Subcutaneous abdominal adipose tissue (tissue), 5 donors: ENCODE measurements around the gene ICAM1.

Experiments used
- H3K27ac ChIP-seq: one replicate; pipeline ENCODE4 v1.7.0; 2013; ENCODE audit warnings: low read depth, mild to moderate bottlenecking, inconsistent platforms, low read length, moderate library complexity
- H3K27me3 ChIP-seq, 5 donors: one replicate each; pipeline ENCODE4 v1.7.0; 2013; ENCODE audit warnings: low read length in 5 of 5, inconsistent platforms in 1 of 5; ENCODE audit not compliant: control insufficient read depth in 5 of 5, insufficient read depth in 4 of 5
- H3K36me3 ChIP-seq, 5 donors: one replicate each; pipeline ENCODE4 v1.7.0; 2013; ENCODE audit warnings: low read length in 5 of 5; ENCODE audit not compliant: control insufficient read depth in 5 of 5, insufficient read depth in 5 of 5
- H3K4me1 ChIP-seq, 5 donors: one replicate each; pipeline ENCODE4 v1.7.0; 2013; ENCODE audit warnings: low read length in 5 of 5, mild to moderate bottlenecking in 3 of 5, moderate library complexity in 1 of 5; ENCODE audit not compliant: control insufficient read depth in 5 of 5, insufficient read depth in 5 of 5
- H3K4me3 ChIP-seq, 5 donors: one replicate each; pipeline ENCODE4 v1.7.0; 2013; ENCODE audit warnings: low read length in 5 of 5, low read depth in 1 of 5
- H3K9ac ChIP-seq, 5 donors: one replicate each; pipeline ENCODE4 v1.7.0; 2013; ENCODE audit warnings: low read length in 5 of 5, mild to moderate bottlenecking in 4 of 5, moderate library complexity in 3 of 5
- H3K9me3 ChIP-seq, 5 donors: one replicate each; pipeline ENCODE4 v1.7.0; 2013; ENCODE audit warnings: low read length in 5 of 5; ENCODE audit not compliant: control insufficient read depth in 5 of 5
- donor health status: healthy.
- donor health status: healthy.
- donor health status: healthy.
- donor health status: healthy.
- donor health status: healthy.

ICAM1 gene

DNA sequence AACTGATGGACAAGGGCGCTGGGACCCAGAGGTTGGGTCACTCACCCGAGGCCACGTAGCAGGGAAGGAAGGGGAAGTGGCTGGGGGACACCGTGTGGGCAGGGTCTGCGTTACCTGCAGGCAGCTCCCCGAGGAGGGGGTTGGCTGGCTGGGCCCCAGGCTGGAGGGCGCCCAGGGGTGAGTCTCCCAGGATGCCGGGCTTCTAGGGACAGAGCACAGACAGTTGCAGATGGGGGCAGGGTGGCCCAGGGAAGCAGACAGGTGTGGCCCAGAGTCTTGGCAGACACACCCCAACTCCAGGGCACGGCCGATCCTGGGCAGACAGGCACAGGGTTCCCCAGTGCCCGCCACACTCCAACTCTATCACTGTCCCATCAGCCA, 50.5 kb downstream of the ICAM1 start:
- Histone ChIP-seq H3K9ac (no peak overlapping the region), H3K4me1 (no peaks in the 10 kb centered on the region), H3K27me3 (no peaks in the 10 kb centered on the region), H3K9me3 (no peaks in the 10 kb centered on the region), H3K27ac (no peak overlapping the region), H3K36me3 (peaks cover 0 to 89% (median 74%) of the 10 kb centered on the region in 5 donors), H3K4me3 (no peak overlapping the region)

DNA sequence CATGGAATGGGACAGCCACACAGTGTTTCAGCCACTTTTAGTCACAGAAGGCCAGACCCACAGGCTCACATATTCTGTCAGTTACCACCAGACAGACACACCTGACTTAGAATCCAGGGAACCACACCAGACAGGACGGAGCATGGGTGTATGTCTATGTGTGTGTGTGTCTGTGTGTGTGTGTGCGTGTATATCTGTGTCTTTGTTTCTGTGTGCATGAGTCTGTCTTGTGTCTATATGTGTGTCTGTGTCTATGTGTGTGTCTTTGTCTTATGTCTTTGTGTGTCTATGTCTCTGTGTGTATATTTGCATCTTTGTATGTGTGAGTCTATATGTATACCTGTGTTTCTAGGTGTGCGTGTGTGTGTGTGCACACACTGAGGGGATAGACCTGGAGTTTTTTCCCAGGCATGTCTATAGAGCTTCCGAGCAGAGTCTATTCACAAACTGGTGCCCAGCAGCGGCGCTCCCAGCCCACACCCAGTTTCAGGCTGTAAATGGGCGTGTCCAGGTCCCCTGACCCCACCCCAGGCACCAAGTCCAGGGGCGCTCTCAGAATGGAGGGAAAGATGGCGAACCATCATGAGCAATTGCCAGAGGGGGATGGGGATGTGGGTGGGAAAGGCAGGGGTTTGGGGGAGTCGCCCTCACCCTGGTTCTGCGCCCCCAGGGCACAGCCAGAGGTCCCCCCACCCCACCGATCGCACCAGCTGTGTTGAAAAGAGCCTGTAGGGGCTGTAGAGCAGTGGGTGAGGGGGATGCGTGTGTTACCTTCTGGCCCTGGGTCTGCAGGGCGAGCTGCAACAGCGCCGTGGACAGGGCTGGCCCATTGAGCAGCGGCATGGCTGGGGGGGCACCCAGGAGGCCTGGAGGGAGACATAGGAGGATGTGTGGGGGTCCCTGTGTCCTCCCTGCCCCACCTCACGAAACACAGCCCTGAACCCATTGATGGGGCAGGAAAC, 51.2 kb downstream of the ICAM1 start:
- no peak overlapping the region for H3K9ac ChIP-seq
- no peaks in the 10 kb centered on the region for H3K4me1 ChIP-seq
- H3K9me3 ChIP-seq, result no peaks in the 10 kb centered on the region
- H3K27me3 ChIP-seq, result no peaks in the 10 kb centered on the region
- peaks cover 0 to 89% (median 76%) of the 10 kb centered on the region in 5 donors for H3K36me3 ChIP-seq
- H3K4me3 ChIP-seq, result no peak overlapping the region
- H3K27ac ChIP-seq, result no peak overlapping the region

DNA sequence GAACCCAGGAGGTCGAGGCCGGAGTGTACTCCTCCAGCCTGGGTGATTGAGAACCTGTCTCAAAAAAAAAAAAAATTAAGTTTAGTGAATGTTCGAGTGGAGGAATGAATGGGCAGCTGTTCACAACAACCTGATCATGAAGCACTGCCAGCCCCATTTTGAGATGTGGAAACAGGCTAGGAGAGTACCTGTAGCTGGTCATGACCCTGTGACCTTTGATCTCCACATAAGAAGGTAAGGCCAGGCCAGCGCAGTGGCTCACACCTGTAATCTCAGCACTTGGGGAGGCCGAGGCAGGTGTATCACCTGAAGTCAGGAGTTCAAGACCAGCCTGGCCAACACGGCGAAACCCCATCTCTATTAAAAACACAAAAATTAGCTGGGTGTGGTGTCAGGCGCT, 54.8 kb downstream of the ICAM1 start:
- no peak overlapping the region for H3K9ac ChIP-seq
- no peaks in the 10 kb centered on the region for H3K27me3 ChIP-seq
- no peak overlapping the region for H3K4me3 ChIP-seq
- H3K36me3 ChIP-seq, result peaks cover 0 to 93% (median 83%) of the 10 kb centered on the region in 5 donors
- no peaks in the 10 kb centered on the region for H3K4me1 ChIP-seq
- no peaks in the 10 kb centered on the region for H3K9me3 ChIP-seq
- no peak overlapping the region for H3K27ac ChIP-seq

DNA sequence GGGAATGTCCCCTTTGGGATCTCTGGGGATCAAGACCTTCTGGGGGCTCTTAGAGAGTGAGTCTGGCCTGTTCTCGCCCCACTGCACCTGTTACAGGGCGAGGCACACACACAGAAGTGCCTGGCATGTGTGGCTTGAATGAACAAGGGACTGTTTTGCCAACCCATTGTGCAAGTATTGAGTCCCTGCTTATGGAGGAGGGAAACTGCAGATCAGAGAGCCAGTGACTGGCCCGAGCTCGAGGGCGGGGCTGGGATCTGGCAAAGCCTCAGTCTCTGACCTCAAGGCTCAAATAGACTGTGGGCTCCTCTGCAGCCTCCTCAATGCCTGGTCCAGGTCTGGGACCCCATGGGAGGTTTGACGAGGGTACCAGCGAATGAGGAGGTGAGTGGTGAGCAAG, 56.9 kb downstream of the ICAM1 start:
- Histone ChIP-seq H3K27ac (no peak overlapping the region), H3K9me3 (no peaks in the 10 kb centered on the region), H3K27me3 (no peaks in the 10 kb centered on the region), H3K4me3 (no peak overlapping the region), H3K9ac (no peak overlapping the region), H3K4me1 (peaks cover 3 to 12% (median 11%) of the 10 kb centered on the region in 5 donors), H3K36me3 (peaks cover 0 to 72% (median 62%) of the 10 kb centered on the region in 5 donors)

DNA sequence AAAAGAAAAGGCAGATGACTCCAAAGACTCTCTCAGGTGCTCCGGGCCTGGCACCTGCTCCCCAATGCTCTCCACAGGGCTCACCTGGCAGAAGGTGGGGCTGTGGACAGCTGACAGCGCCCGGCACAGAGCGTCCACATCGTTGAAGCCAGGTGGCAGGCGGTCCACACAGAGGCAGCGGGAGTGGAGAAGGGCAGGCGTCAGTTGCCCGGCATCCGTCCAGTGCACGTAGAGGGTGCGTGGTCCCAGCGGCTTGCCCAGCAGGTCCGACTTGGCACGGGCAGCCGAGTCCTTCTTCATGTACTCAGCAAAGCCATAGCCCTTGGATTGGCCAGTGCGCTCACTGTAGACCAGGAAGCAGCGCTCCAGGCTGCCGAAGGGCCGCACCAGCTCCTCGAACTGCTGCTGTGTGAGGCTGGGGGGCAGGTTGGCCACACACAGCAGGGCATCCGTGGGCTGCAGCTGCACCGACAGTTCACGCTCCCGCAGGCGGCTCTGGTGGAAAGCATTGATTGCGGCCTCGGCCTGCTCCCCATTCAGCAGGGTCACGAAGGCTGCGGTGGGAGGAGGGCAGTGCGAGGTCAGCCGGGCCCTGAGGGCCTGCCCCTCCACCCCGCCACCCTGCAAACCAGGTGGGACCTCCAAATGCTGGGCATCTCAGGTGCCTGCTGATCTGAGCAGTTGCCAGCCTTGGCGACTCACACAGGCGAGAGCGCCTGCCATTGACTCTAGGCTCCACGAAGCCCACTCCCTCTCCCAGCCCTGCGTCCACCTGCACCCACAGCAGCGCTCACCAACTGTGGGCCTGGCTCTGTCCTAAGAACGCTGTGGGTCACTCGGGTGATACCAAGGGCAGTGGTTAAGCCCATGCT, 57.9 kb downstream of the ICAM1 start:
- no peak overlapping the region for H3K27ac ChIP-seq
- no peaks in the 10 kb centered on the region for H3K27me3 ChIP-seq
- no peak overlapping the region for H3K4me3 ChIP-seq
- peaks cover 3 to 18% (median 16%) of the 10 kb centered on the region in 5 donors for H3K4me1 ChIP-seq
- H3K36me3 ChIP-seq, result peaks cover 0 to 63% (median 56%) of the 10 kb centered on the region in 5 donors
- H3K9me3 ChIP-seq, result no peaks in the 10 kb centered on the region
- H3K9ac ChIP-seq, result no peak overlapping the region

DNA sequence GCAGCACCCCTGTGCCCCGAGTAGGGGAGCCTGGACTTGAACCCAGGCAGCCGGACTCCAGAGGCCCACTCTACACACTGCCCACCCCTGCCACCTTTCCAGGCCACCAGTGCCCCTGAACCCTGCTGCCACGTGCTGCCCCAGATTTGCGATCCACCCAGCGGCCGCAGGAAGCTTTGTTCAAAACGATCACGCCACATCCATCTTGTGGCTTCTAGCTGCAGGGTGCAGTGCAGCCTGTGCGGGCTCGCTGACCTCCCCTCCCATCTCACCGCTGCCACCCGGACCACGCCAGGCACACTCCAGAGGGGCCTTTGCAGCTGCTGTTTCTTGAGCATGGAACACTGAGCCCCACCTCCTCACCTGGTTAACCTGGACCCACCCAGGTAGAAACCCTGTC, 58.6 kb downstream of the ICAM1 start:
- Histone ChIP-seq H3K4me3 (no peak overlapping the region), H3K4me1 (peaks cover 3 to 25% (median 24%) of the 10 kb centered on the region in 5 donors), H3K9ac (no peak overlapping the region), H3K27ac (no peak overlapping the region), H3K27me3 (no peaks in the 10 kb centered on the region), H3K36me3 (peaks cover 0 to 56% (median 50%) of the 10 kb centered on the region in 5 donors), H3K9me3 (no peaks in the 10 kb centered on the region)

DNA sequence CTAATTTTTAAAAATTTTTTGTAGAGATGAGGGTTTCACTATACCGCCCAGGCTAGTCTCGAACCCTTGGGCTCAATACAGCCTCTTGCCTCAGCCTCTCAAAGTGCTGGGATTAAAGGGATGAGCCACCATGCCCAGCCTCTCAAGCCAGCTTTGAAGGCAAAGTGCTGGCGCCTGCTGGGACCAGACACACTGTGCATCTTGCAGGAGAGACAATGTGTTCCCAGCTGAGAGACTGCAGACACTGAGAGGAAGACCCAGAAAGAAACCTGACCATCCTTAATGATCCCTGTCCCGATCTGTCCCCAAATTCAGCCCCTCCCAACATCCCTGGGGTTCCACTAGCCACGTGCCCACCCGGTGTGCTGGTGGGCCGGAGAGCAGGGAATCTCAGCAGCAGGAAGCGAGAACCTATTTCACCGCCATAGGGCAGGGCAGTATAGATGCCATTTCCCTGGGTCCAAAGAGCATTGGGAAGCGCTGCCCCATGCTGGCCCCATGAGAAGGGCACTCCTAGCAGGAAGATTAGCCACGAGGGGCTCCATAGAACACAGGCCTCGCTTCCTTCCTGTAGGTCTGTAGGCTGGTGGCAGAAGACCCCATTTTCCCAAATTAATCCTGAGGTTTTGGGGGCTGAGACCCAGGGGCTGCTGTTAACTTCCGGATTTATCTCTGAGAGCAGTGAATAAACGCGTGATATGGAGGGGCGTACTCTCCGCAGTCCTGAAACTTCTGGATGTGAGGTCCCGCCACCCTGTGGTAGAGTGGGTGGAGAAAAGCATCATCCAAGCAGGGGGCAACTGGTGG, 61.4 kb downstream of the ICAM1 start:
- Histone ChIP-seq H3K4me1 (peaks cover 5 to 39% (median 30%) of the 10 kb centered on the region in 5 donors), H3K27ac (peak overlapping the region; percentile 86), H3K9me3 (no peaks in the 10 kb centered on the region), H3K4me3 (peak overlapping the region; percentile 77 to 88 (median 85)), H3K36me3 (peaks cover 0 to 32% (median 29%) of the 10 kb centered on the region in 5 donors), H3K9ac (peak overlapping the region in 4 of 5 donors; percentile 77 to 92 (median 87)), H3K27me3 (no peaks in the 10 kb centered on the region)

DNA sequence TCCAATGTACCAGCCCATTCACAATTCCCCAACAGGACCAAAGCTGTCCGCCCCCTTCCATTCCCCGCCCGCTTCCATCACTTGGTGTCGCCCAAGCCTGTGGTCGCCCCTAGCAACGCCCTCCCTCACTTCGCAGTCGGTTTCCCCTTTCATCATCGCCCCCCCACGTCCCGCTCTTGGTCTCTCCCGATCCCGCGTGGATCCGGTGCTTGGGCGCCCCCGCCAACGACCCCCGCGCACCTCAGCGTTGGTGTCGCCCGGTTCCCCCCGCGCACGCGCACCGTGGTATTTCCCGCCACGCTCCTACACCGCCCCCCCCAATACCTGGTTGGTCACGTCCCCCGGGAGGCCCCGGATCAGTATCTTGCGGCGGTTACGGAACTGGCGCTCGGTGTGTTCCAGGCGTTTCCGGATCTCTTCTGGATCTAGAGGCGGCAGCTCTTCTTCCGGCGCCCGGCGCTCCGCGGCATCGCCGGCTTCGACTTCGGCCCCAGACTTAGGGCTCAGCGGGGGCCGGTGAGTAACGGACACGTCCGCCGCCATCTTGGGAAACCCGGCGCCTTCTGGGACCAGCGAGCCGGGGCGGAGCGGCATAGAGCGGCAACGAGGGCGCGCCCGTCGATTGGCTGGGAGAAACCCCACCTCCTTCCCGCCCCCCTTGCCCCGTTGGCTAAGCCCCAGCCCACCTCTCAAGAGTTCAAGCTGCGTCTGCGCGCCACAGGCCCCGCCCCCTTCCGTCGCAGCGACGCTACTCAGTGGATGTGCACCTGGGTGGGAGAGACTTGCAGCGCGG, 62.2 kb downstream of the ICAM1 start, which contains the start of gene RAVER1:
RAVER1 (minus strand) TSS at position 565 of the 793 bp plus-strand sequence; CDS start at position 543, 22 bp downstream.
- peak within 1 kb of the TSS in 4 of 5 donors; percentile 77 to 92 (median 87) for H3K9ac ChIP-seq
- H3K4me3 ChIP-seq, result peak within 1 kb of the TSS; percentile 77 to 91 (median 85)
- H3K4me1 ChIP-seq, result peaks cover 5 to 39% (median 30%) of the 10 kb centered on the region in 5 donors
- H3K9me3 ChIP-seq, result no peaks in the 10 kb centered on the region
- H3K27me3 ChIP-seq, result no peaks in the 10 kb centered on the region
- peaks cover 0 to 24% (median 21%) of the 10 kb centered on the region in 5 donors for H3K36me3 ChIP-seq
- peak within 1 kb of the TSS; percentile 86 for H3K27ac ChIP-seq
